ENCODE data around the gene SGIP1.
"Not testable (repeated sequence)": the region's sequence is repeated elsewhere in the genome, so short reads cannot be mapped to it uniquely, and the experiment has no call there.

SGIP1 gene

GRCh38 chr1:66589326-66589725, 55.4 kb downstream of the SGIP1 start:
- H3K4me3 ChIP-seq (ENCODE audit: low read length): no peak overlapping the region
- H3K27me3 ChIP-seq (ENCODE audit: insufficient read depth, low read length): no peaks in the 10 kb centered on the region
- no peaks in the 10 kb centered on the region for H3K4me1 ChIP-seq (ENCODE audit: insufficient read depth, low read length)
- no peak overlapping the region for H3K9ac ChIP-seq (ENCODE audit: low read depth, low read length)
- no peak overlapping the region for H3K27ac ChIP-seq (ENCODE audit: low read length)
- no peaks in the 10 kb centered on the region for H3K9me3 ChIP-seq (ENCODE audit: insufficient read depth, low read depth, low read length)
- H3K36me3 ChIP-seq (ENCODE audit: insufficient read depth, low read depth, low read length): no peaks in the 10 kb centered on the region

GRCh38 chr1:66592106-66592507, 58.2 kb downstream of the SGIP1 start:
- H3K4me1 ChIP-seq (ENCODE audit: insufficient read depth, low read length); H3K36me3 ChIP-seq (ENCODE audit: insufficient read depth, low read depth, low read length); H3K27me3 ChIP-seq (ENCODE audit: insufficient read depth, low read length); H3K4me3 ChIP-seq (ENCODE audit: low read length); H3K9ac ChIP-seq (ENCODE audit: low read depth, low read length); H3K27ac ChIP-seq (ENCODE audit: low read length); H3K9me3 ChIP-seq (ENCODE audit: insufficient read depth, low read depth, low read length): not testable (repeated sequence)

- no peaks in the 10 kb centered on the region for H3K4me1 ChIP-seq (ENCODE audit: insufficient read depth, low read length)
- H3K27ac ChIP-seq (ENCODE audit: low read length): no peak overlapping the region
- H3K9me3 ChIP-seq (ENCODE audit: insufficient read depth, low read depth, low read length): no peaks in the 10 kb centered on the region
- no peak overlapping the region for H3K4me3 ChIP-seq (ENCODE audit: low read length)
- H3K9ac ChIP-seq (ENCODE audit: low read depth, low read length): no peak overlapping the region
- H3K27me3 ChIP-seq (ENCODE audit: insufficient read depth, low read length): no peaks in the 10 kb centered on the region
- H3K36me3 ChIP-seq (ENCODE audit: insufficient read depth, low read depth, low read length): no peaks in the 10 kb centered on the region
Measured at GRCh38 chr1:66596191-66596590, 62.2 kb downstream of the SGIP1 start.

GRCh38 chr1:66597500-66597899, 63.5 kb downstream of the SGIP1 start:
- Histone ChIP-seq H3K9me3 (ENCODE audit: insufficient read depth, low read depth, low read length) (no peaks in the 10 kb centered on the region), H3K4me1 (ENCODE audit: insufficient read depth, low read length) (no peaks in the 10 kb centered on the region), H3K36me3 (ENCODE audit: insufficient read depth, low read depth, low read length) (no peaks in the 10 kb centered on the region), H3K4me3 (ENCODE audit: low read length) (no peak overlapping the region), H3K27me3 (ENCODE audit: insufficient read depth, low read length) (no peaks in the 10 kb centered on the region), H3K9ac (ENCODE audit: low read depth, low read length) (no peak overlapping the region), H3K27ac (ENCODE audit: low read length) (no peak overlapping the region)

GRCh38 chr1:66598670-66599069, 64.7 kb downstream of the SGIP1 start:
- H3K36me3 ChIP-seq (ENCODE audit: insufficient read depth, low read depth, low read length): no peaks in the 10 kb centered on the region
- no peak overlapping the region for H3K9ac ChIP-seq (ENCODE audit: low read depth, low read length)
- no peaks in the 10 kb centered on the region for H3K27me3 ChIP-seq (ENCODE audit: insufficient read depth, low read length)
- H3K4me1 ChIP-seq (ENCODE audit: insufficient read depth, low read length): no peaks in the 10 kb centered on the region
- H3K9me3 ChIP-seq (ENCODE audit: insufficient read depth, low read depth, low read length): no peaks in the 10 kb centered on the region
- H3K27ac ChIP-seq (ENCODE audit: low read length): no peak overlapping the region
- no peak overlapping the region for H3K4me3 ChIP-seq (ENCODE audit: low read length)

GRCh38 chr1:66599346-66599745, 65.4 kb downstream of the SGIP1 start:
- H3K4me3 ChIP-seq (ENCODE audit: low read length): no peak overlapping the region
- H3K4me1 ChIP-seq (ENCODE audit: insufficient read depth, low read length): no peaks in the 10 kb centered on the region
- H3K27me3 ChIP-seq (ENCODE audit: insufficient read depth, low read length): no peaks in the 10 kb centered on the region
- no peak overlapping the region for H3K27ac ChIP-seq (ENCODE audit: low read length)
- no peaks in the 10 kb centered on the region for H3K36me3 ChIP-seq (ENCODE audit: insufficient read depth, low read depth, low read length)
- H3K9ac ChIP-seq (ENCODE audit: low read depth, low read length): no peak overlapping the region
- H3K9me3 ChIP-seq (ENCODE audit: insufficient read depth, low read depth, low read length): no peaks in the 10 kb centered on the region

GRCh38 chr1:66599899-66600737, 66.2 kb downstream of the SGIP1 start:
- no peak overlapping the region for H3K27ac ChIP-seq (ENCODE audit: low read length)
- H3K9ac ChIP-seq (ENCODE audit: low read depth, low read length): no peak overlapping the region
- H3K4me3 ChIP-seq (ENCODE audit: low read length): no peak overlapping the region
- no peaks in the 10 kb centered on the region for H3K4me1 ChIP-seq (ENCODE audit: insufficient read depth, low read length)
- no peaks in the 10 kb centered on the region for H3K36me3 ChIP-seq (ENCODE audit: insufficient read depth, low read depth, low read length)
- no peaks in the 10 kb centered on the region for H3K9me3 ChIP-seq (ENCODE audit: insufficient read depth, low read depth, low read length)
- H3K27me3 ChIP-seq (ENCODE audit: insufficient read depth, low read length): no peaks in the 10 kb centered on the region

GRCh38 chr1:66605419-66605997, 71.6 kb downstream of the SGIP1 start:
- H3K27me3 ChIP-seq (ENCODE audit: insufficient read depth, low read length): no peaks in the 10 kb centered on the region
- no peaks in the 10 kb centered on the region for H3K9me3 ChIP-seq (ENCODE audit: insufficient read depth, low read depth, low read length)
- H3K27ac ChIP-seq (ENCODE audit: low read length): no peak overlapping the region
- no peak overlapping the region for H3K9ac ChIP-seq (ENCODE audit: low read depth, low read length)
- H3K4me3 ChIP-seq (ENCODE audit: low read length): no peak overlapping the region
- H3K4me1 ChIP-seq (ENCODE audit: insufficient read depth, low read length): no peaks in the 10 kb centered on the region
- no peaks in the 10 kb centered on the region for H3K36me3 ChIP-seq (ENCODE audit: insufficient read depth, low read depth, low read length)

GRCh38 chr1:66606362-66607065, 72.6 kb downstream of the SGIP1 start:
- H3K4me3 ChIP-seq (ENCODE audit: low read length): no peak overlapping the region
- no peaks in the 10 kb centered on the region for H3K4me1 ChIP-seq (ENCODE audit: insufficient read depth, low read length)
- H3K9me3 ChIP-seq (ENCODE audit: insufficient read depth, low read depth, low read length): no peaks in the 10 kb centered on the region
- H3K9ac ChIP-seq (ENCODE audit: low read depth, low read length): no peak overlapping the region
- no peak overlapping the region for H3K27ac ChIP-seq (ENCODE audit: low read length)
- H3K27me3 ChIP-seq (ENCODE audit: insufficient read depth, low read length): no peaks in the 10 kb centered on the region
- no peaks in the 10 kb centered on the region for H3K36me3 ChIP-seq (ENCODE audit: insufficient read depth, low read depth, low read length)

- H3K36me3 ChIP-seq (ENCODE audit: insufficient read depth, low read depth, low read length): no peaks in the 10 kb centered on the region
- no peaks in the 10 kb centered on the region for H3K27me3 ChIP-seq (ENCODE audit: insufficient read depth, low read length)
- no peak overlapping the region for H3K4me3 ChIP-seq (ENCODE audit: low read length)
- H3K4me1 ChIP-seq (ENCODE audit: insufficient read depth, low read length): no peaks in the 10 kb centered on the region
- H3K9me3 ChIP-seq (ENCODE audit: insufficient read depth, low read depth, low read length): no peaks in the 10 kb centered on the region
- H3K9ac ChIP-seq (ENCODE audit: low read depth, low read length): no peak overlapping the region
- H3K27ac ChIP-seq (ENCODE audit: low read length): no peak overlapping the region
Measured at GRCh38 chr1:66607458-66607857, 73.5 kb downstream of the SGIP1 start.

GRCh38 chr1:66613187-66613586, 79.2 kb downstream of the SGIP1 start:
- no peaks in the 10 kb centered on the region for H3K36me3 ChIP-seq (ENCODE audit: insufficient read depth, low read depth, low read length)
- no peak overlapping the region for H3K4me3 ChIP-seq (ENCODE audit: low read length)
- no peak overlapping the region for H3K27ac ChIP-seq (ENCODE audit: low read length)
- H3K27me3 ChIP-seq (ENCODE audit: insufficient read depth, low read length): no peaks in the 10 kb centered on the region
- H3K9ac ChIP-seq (ENCODE audit: low read depth, low read length): no peak overlapping the region
- H3K4me1 ChIP-seq (ENCODE audit: insufficient read depth, low read length): no peaks in the 10 kb centered on the region
- no peaks in the 10 kb centered on the region for H3K9me3 ChIP-seq (ENCODE audit: insufficient read depth, low read depth, low read length)
